LNCaP clone FGC (cell line): ENCODE data around the gene ST3GAL2.

Source experiments
- DNase-seq: peaks from one replicate; pipeline ENCODE4 v3.0.0-alpha.2; 2011; ENCODE audit warnings: low read depth
- H3K4me3 ChIP-seq: 2 replicates; pipeline ENCODE4 v1.5.1; 2011; ENCODE audit warnings: mild to moderate bottlenecking, low read depth, low read length, control low read depth
- TF ChIP-seq, protein P1 (sequence below): IDR thresholded peaks from 2 replicates; pipeline ENCODE4 v1.5.1; 2012; ENCODE audit warnings: mild to moderate bottlenecking; ENCODE audit not compliant: control insufficient read depth, insufficient read depth; ENCODE audit errors: extremely low read depth

Gene ST3GAL2

DNA sequence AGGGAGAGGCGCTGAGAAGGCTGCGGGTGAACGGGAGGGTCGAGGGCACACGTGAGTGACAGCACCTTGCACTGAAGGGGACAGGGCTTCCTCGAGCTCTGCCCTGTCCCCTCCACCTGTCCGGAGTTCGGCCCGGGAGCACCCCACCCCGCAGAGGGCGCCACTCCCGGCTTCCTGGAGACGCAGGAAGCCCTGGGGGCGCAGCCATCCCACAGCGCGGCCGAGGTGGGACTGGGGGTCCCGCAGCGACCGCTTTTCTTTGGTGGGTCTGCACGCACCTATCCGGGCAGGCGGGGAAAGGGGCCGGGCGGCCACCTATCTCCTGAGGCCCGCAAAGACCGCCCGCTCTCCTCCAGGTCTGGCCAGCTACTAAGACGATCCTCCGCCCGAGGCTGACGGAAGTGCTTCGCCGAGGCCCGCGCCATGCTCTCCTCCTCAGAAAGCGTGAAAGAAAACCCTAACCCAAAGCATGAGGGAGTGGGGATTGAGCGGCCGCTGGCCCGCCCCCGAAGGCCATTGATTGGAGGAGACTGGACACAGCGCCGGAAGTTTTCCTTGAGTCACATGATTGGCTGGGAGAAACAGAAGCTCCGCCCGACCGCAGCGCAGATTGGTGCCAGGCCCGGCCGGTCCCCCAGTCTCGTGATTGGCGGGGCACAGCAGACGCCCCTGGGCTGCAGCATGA lies 57.8 kb downstream of the ST3GAL2 start:
- peak overlapping the region; percentile 97 for H3K4me3 ChIP-seq
- TF ChIP-seq, protein P1, sequence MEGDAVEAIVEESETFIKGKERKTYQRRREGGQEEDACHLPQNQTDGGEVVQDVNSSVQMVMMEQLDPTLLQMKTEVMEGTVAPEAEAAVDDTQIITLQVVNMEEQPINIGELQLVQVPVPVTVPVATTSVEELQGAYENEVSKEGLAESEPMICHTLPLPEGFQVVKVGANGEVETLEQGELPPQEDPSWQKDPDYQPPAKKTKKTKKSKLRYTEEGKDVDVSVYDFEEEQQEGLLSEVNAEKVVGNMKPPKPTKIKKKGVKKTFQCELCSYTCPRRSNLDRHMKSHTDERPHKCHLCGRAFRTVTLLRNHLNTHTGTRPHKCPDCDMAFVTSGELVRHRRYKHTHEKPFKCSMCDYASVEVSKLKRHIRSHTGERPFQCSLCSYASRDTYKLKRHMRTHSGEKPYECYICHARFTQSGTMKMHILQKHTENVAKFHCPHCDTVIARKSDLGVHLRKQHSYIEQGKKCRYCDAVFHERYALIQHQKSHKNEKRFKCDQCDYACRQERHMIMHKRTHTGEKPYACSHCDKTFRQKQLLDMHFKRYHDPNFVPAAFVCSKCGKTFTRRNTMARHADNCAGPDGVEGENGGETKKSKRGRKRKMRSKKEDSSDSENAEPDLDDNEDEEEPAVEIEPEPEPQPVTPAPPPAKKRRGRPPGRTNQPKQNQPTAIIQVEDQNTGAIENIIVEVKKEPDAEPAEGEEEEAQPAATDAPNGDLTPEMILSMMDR: peak; percentile 27
- peak; percentile 93 for DNase-seq

DNA sequence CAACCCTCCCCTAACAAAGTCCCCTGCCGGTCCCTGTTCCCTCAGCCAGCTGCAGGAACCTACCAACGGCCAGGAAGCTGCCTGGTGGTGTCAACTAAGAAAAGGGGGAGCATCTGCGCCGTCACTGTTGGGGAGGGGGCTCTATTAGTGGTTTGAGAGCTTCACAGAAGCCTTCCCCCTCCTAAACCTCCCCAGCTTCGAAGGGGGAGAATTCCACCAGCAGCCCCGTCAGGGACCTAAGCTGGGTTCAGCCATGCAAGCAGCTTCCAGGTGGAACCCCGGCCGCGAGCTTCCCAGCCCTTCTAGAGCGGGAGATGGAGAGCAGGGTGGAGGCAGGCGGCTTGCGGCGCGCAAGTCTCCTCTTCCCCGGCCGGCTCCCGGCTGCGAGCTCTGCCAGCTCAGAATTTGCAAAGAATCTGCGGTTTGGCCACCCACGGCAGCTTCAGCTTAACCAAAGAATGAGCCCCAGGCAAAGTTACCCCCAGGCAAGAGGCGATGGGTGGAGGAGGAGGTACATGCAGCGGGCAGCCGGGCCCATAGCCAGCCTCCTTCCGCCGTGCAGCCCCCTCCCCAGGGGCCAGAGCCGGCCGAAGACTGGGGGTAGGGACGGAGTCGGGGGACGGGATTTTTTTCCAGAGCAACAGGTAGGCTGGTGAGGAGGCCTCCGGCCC lies 58.5 kb downstream of the ST3GAL2 start:
- no peak for DNase-seq
- TF ChIP-seq, protein P1: no peak
- peak overlapping the region; percentile 97 for H3K4me3 ChIP-seq

DNA sequence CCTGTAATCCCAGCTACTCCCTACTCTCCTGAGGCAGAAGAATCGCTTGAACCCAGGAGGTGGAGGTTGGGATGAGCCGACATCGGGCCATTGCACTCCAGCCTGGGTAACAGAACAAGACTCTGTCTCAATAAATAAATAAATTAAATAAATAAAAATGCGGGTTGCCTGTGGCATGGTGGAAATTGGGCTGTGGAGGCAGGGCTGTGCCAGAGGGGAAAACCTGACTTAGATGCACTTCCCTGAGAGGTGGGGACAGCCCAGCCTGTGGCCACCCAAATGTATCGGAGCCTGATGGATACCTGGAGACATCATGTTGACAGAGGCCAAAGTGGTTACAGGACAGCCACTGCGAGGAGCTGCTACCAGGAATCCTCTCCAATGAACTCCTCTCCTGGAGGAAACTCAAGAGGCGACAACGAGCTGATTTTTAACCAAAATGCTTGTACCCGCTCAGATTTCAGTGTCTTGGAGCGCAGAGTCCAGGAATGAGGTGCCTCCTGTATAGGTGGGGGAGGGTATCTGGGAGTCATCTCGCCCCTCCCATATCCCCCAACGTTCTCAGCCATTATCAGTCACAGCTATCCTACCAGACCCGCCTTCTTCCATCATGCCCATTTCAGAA lies 59.9 kb downstream of the ST3GAL2 start:
- DNase-seq: no peak
- H3K4me3 ChIP-seq: no peak overlapping the region
- TF ChIP-seq, protein P1: no peak

DNA sequence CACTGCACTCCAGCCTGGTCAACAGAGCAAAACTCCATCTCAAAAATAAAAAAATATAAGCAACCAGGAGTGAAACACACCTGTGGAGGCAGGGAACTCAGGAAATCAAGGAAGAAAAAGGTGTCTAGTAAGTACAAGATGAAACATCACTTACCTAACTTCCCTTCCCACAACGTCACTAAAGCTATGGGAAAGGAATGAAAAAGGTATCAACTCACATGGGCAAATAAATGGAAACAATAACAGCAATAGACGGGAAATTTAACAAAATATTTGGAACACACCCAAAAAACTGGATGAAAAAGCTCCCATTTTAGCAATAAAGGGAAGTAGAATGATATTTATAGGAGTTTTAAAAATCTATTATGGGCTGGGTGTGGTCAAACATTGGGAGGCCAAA lies 61.1 kb downstream of the ST3GAL2 start:
- no peak overlapping the region for H3K4me3 ChIP-seq
- TF ChIP-seq, protein P1: no peak
- DNase-seq: no peak

DNA sequence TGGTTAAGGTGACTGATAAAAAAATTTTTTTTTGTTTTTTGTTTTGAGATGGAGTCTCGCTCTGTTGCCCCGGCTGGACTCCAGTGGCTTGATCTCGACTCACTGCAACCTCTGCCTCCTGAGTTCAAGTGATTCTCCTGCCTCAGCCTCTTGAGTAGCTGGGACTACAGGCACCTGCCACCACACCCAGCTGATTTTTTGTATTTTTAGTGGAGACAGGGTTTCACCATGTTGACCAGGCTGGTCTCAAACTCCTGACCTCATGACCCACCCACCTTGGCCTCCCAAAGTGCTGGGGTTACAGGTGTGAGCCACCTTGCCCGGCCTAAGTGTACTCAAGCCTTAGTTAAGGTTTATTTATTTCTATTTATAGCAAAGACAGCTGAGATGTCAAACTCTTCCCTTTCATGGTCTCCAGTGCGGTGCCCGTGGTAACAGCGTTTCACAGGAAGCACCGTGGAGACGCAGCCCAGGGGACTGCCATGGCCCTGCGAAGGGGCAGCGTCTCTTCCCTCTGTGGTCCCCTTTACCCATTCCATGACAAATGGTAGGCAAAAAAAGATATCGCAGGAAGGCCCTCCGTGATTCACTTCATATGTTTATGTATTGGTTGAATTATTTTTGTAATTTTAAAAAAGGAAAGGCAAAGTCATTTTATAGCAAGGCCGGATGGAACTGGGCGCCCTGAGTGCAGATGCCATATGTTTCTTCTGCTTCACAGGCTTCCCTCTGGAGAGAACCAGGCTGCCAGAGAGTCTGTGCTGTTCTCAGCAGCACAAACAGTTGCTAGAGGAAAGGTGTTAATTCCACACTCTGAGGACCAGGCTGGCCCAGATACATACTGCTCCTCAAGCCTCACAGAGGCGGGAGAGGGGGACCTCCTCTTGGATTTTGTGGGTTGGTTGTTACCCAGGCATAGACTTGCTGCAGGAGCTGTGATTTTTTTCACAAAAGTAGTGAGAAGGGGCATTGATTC lies 63.0 kb downstream of the ST3GAL2 start:
- TF ChIP-seq, protein P1: no peak
- no peak for DNase-seq
- no peak overlapping the region for H3K4me3 ChIP-seq

DNA sequence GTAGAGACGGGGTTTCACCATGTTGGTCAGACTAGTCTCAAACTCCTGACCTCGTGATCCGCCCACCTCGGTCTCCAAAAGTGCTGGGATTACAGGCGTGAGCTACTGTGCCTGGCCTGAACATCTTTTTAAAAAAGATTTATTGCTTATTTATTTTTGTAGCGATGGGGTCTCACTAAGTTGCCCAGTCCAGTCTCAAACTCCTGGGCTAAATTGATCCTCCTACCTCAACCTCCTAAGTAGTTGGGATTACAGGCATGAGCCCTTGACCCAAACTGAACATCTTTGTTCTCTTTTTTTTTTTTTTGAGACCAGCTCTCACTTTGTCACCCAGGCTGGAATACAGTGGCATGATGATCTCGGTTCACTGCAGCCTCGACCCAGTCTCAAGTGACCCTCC lies 64.7 kb downstream of the ST3GAL2 start:
- no peak overlapping the region for H3K4me3 ChIP-seq
- no peak for DNase-seq
- TF ChIP-seq, protein P1: no peak
